Gastroesophageal sphincter (tissue), 4 donors: ENCODE data around the gene BLOC1S1. TPM values are rescaled to one million over a fixed set of nuclear protein-coding genes. Genes with fewer than 3 reads are reported as not detected.

Experiments used
- ATAC-seq: fragments of 150-250 bp; one replicate; pipeline ENCODE4 v1.9.1; 2016; ENCODE audit warnings: mild to moderate bottlenecking, moderate library complexity
- H3K27ac ChIP-seq, 4 donors: fragments of 200-600 bp; sonication (generic) in 3 of 4; 1 replicate in 3 of 4; 2 replicates in 1 of 4; pipeline ENCODE4 v1.5.1; 2016 to 2019
- H3K27me3 ChIP-seq: fragments of 200-600 bp; sonication (generic); one replicate; pipeline ENCODE4 v1.5.1; 2019
- H3K36me3 ChIP-seq, 2 donors: fragments of 200-600 bp; sonication (generic); one replicate each; pipeline ENCODE4 v1.5.1; 2019; ENCODE audit warnings: control low read depth in 1 of 2
- H3K4me1 ChIP-seq, 3 donors: fragments of 200-600 bp; sonication (generic); 1 replicate in 2 of 3; 2 replicates in 1 of 3; pipeline ENCODE4 v1.5.1; 2016 to 2019; ENCODE audit warnings: control low read depth in 2 of 3
- H3K4me3 ChIP-seq, 2 donors: fragments of 200-600 bp; sonication (generic); one replicate each; pipeline ENCODE4 v1.5.1; 2019; ENCODE audit warnings: mild to moderate bottlenecking in 1 of 2, moderate library complexity in 1 of 2
- H3K9me3 ChIP-seq, 3 donors: fragments of 200-600 bp; sonication (generic); one replicate each; pipeline ENCODE4 v1.5.1; 2017 to 2019; ENCODE audit warnings: control low read depth in 2 of 3
- EP300 ChIP-seq: sonication (generic); formaldehyde crosslinking; IDR thresholded peaks from one replicate; pipeline ENCODE4 v1.6.1; 2017; ENCODE audit warnings: antibody characterized with exemption, mild to moderate bottlenecking
- POLR2A ChIP-seq, 2 donors: fragments of 450-650 bp; IDR thresholded peaks; one replicate each; pipeline ENCODE4 v1.6.1; 2017; ENCODE audit warnings: antibody characterized with exemption in 2 of 2, mild to moderate bottlenecking in 2 of 2, moderate library complexity in 1 of 2
- POLR2AphosphoS5 ChIP-seq: sonication (generic); formaldehyde crosslinking; IDR thresholded peaks from one replicate; pipeline ENCODE4 v1.6.1; 2017; ENCODE audit warnings: antibody characterized with exemption
- WGBS, 2 donors: methylation state at CpG; one replicate each; pipeline ENCODE4 v1.1.5; 2018; ENCODE audit warnings: low coverage in 1 of 2; 5-methylcytosine and 5-hydroxymethylcytosine counted together
- total RNA-seq, 4 donors: library from RNA; depleted of rRNA; stranded (reverse); fragments of >200 nt; gene quantifications; one replicate each; pipeline ENCODE4 v1.1.0, GENCODE V29; 2016
- TF ChIP-seq, protein P1 (sequence below), 4 experiments: fragments of 200-600 bp in 2 of 4; fragments of 450-650 bp in 2 of 4; sonication (generic) in 1 of 4; IDR thresholded peaks; one replicate each; pipeline ENCODE4 v1.5.1; 2017 to 2019; ENCODE audit warnings: antibody characterized with exemption in 4 of 4, mild to moderate bottlenecking in 2 of 4, moderate library complexity in 2 of 4

BLOC1S1 gene
- total RNA-seq, 4 donors from 2014 or later, result 187 to 214 (median 196) TPM

DNA sequence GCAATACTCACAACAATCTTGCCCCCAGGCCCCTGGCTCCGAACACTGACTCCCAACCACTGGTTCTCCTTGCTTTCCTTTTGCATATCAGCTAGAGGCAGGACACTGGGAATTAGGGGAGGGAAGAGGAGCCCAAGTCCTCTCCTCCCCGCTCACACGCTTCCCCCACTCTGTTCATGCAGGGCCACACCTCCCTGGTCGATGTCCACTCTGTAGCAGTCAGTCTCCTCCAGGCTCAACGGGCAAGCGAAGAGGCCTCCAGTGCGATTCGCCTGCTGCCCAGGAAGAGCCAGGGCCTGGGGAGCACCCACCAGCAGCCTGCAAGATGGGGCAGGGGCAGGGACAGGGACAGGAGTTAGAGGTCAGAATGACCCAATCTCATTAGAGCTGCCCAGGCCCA lies 13.0 kb upstream of the BLOC1S1 start:
- Histone ChIP-seq H3K4me1 (peaks cover 0 to 90% (median 2%) of the 10 kb centered on the region in 3 donors), H3K4me3 (peak overlapping the region in 1 of 2 donors; percentile 85), H3K27ac (peak overlapping the region; percentile 7 to 97 (median 91)), H3K36me3 (peaks cover 0 to 42% of the 10 kb centered on the region in 2 donors), H3K27me3 (no peaks in the 10 kb centered on the region), H3K9me3 (no peaks in the 10 kb centered on the region)
- no peak for TF ChIP-seq POLR2AphosphoS5
- TF ChIP-seq POLR2A (IDR thresholded peaks at IDR 0.05), result no peak
- no peak for TF ChIP-seq EP300
- TF ChIP-seq, protein P1, sequence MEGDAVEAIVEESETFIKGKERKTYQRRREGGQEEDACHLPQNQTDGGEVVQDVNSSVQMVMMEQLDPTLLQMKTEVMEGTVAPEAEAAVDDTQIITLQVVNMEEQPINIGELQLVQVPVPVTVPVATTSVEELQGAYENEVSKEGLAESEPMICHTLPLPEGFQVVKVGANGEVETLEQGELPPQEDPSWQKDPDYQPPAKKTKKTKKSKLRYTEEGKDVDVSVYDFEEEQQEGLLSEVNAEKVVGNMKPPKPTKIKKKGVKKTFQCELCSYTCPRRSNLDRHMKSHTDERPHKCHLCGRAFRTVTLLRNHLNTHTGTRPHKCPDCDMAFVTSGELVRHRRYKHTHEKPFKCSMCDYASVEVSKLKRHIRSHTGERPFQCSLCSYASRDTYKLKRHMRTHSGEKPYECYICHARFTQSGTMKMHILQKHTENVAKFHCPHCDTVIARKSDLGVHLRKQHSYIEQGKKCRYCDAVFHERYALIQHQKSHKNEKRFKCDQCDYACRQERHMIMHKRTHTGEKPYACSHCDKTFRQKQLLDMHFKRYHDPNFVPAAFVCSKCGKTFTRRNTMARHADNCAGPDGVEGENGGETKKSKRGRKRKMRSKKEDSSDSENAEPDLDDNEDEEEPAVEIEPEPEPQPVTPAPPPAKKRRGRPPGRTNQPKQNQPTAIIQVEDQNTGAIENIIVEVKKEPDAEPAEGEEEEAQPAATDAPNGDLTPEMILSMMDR (IDR thresholded peaks at IDR 0.05), result no peak
- 68 to 71% methylated on average over 1 to 6 of the region's 8 CpGs for WGBS, 2 donors
- no peak for ATAC-seq

DNA sequence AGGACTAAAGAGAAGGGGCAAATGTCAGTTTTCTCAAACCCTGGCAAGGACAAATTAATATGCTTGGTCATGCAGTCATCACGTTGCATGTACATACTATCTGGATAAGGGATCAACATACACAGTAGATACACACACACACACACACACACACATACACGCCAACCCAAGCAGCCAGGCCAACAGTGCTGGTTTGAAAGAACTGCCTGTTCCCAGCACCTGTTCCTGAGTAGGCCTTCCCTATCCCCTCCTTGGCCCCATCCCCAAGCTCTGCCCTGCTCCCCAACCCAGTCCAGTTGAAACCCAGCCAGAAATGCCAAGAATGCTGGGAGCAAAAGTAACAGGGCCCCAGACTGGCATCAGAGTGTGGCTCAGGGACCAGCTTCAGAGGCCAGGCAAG lies 12.6 kb upstream of the BLOC1S1 start:
- ATAC-seq, result peak; percentile 54
- H3K4me1 ChIP-seq, result peaks cover 0 to 93% (median 2%) of the 10 kb centered on the region in 3 donors
- WGBS, 2 donors, result 60% methylated on average over 1 of the region's 2 CpGs; no CpG with 5 or more reads in 1 of the 2 donors

DNA sequence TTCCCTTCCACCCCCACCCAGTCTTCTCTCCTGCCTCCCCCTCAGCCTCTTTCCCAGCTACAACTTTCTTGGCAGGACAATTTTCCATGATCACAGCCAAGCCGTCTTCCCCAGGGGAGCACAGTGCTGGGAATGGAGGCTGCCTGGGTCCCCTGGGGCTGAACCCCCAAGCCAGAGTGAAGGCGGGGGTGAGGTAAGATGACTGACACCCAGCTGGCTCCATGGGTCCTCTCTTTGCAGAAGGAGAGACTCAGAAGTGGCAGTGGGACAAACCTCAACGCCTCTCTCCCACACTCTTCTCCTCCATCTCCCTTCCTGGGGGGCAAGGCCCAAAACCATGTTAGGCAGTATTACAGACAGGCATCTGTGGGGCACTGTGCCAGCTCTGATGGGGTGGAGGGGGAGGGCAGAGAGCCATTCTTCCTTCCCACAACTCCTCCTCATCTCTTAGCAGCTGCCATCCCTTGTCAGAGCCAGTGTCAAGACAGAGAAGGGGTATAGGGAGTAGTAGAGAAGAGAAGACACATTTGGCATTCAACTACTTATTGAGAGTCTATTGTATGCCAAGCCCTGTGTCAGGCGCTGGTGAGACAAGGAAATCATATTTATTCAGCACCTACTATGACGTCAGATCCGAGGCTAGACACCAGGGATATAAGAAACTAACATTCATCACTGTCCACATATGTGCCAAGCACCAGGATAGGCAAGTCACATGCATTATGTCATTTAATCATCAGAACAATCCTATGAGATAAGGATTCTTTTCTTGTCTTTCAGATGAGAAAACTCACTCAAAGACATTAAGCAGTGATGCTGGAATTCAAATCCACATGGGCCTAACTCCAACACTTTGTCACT lies 11.7 kb upstream of the BLOC1S1 start:
- ATAC-seq, result no peak
- no peak for TF ChIP-seq EP300
- TF ChIP-seq, protein P1 (IDR thresholded peaks at IDR 0.05), result no peak
- TF ChIP-seq POLR2A (IDR thresholded peaks at IDR 0.05), result no peak
- no peak for TF ChIP-seq POLR2AphosphoS5
- WGBS, 2 donors, result 28 to 37% methylated on average over 4 to 5 of the region's 6 CpGs
- Histone ChIP-seq H3K27me3 (no peaks in the 10 kb centered on the region), H3K36me3 (peaks cover 0 to 30% of the 10 kb centered on the region in 2 donors), H3K4me1 (peaks cover 0 to 93% (median 8%) of the 10 kb centered on the region in 3 donors), H3K4me3 (peak overlapping the region; percentile 83 to 85), H3K27ac (peak overlapping the region; percentile 86 to 97 (median 96)), H3K9me3 (no peaks in the 10 kb centered on the region)

More for the DNA sequence above, 12.6 kb upstream of the BLOC1S1 start:
- Histone ChIP-seq H3K27me3 (no peaks in the 10 kb centered on the region), H3K9me3 (no peaks in the 10 kb centered on the region), H3K4me3 (peak overlapping the region; percentile 83 to 85), H3K36me3 (peaks cover 0 to 38% of the 10 kb centered on the region in 2 donors), H3K27ac (peak overlapping the region; percentile 86 to 97 (median 96))
- peak; percentile 83 for TF ChIP-seq POLR2AphosphoS5
- TF ChIP-seq, protein P1 (IDR thresholded peaks at IDR 0.05), result no peak

DNA sequence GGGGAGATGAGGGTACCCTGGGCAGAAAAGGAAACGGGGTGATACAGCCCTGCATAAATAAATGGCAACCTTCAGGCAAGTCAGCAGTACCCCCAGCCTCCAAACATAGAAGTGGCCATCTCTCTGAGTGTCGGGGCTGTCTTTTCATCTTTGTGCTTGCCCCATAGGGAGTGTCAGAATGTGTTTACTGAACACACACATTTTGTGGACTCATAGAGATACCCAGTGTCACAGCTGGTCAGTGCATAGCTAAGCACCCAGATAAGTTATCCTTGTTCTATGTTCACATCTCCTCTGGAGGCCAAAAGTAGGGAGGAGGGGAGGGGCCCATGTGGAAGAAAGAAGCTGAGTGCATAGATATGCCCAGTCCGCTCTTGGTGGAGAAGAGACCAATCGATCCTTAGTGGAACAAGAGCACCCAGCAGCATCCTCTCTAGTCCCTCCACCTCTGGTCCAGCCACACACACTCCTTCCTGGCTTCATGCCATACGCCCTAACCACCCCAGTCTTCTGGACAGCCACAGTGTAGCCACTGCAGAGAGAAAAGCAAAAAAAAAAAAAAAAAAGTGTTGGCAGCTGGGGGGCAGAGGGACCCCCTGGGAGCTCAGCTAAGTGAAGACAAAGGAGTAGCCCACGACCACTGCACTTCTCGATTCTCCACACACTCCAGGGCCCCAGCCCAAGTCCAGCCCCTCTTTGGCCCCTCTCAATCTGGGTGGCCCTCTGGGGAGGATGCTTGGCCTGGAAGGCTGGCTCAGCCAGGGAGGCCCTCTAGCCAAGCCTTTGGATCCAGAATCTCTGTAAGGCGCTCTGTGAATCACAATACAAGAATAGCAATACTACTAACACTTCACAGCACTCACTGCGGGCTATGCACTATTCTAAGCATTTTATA lies 10.8 kb upstream of the BLOC1S1 start:
- H3K27ac ChIP-seq, result peak overlapping the region; percentile 86 to 97 (median 96)
- TF ChIP-seq POLR2AphosphoS5, result no peak
- TF ChIP-seq, protein P1 (IDR thresholded peaks at IDR 0.05), result no peak
- no peaks in the 10 kb centered on the region for H3K9me3 ChIP-seq
- H3K4me3 ChIP-seq, result peak overlapping the region; percentile 83 to 85
- peaks cover 0 to 93% (median 12%) of the 10 kb centered on the region in 3 donors for H3K4me1 ChIP-seq
- peaks cover 0 to 20% of the 10 kb centered on the region in 2 donors for H3K36me3 ChIP-seq
- no peak for ATAC-seq
- WGBS, 2 donors, result 32 to 33% methylated on average over 3 to 6 of the region's 9 CpGs
- H3K27me3 ChIP-seq, result no peaks in the 10 kb centered on the region
